HL-60 (cell line): ENCODE measurements around the gene RERE.

ENCODE experiments used
- DNase-seq, 2 experiments: peaks; one replicate each; pipeline ENCODE4 v3.0.0-alpha.2; 2010 to 2020; ENCODE audit warnings: low read depth in 1 of 2, low spot score in 1 of 2
- H3K27ac ChIP-seq: fragments of 250-450 bp; sonication (Bioruptor Pico); replicated peaks from 2 replicates; pipeline ENCODE4 v1.5.1; 2020; ENCODE audit warnings: mild to moderate bottlenecking, moderate library complexity
- H3K27me3 ChIP-seq: fragments of 250-450 bp; sonication (Bioruptor Pico); 2 replicates; pipeline ENCODE4 v1.5.1; 2021; ENCODE audit warnings: mild to moderate bottlenecking, moderate library complexity; ENCODE audit not compliant: insufficient read depth, poor library complexity, severe bottlenecking
- H3K4me3 ChIP-seq: replicated peaks from 2 replicates; pipeline ENCODE4 v1.5.1; 2011; ENCODE audit warnings: mild to moderate bottlenecking, control low read depth, low read length; ENCODE audit not compliant: insufficient read depth
- GABPA ChIP-seq: IDR thresholded peaks from 2 replicates; pipeline ENCODE4 v1.6.1; 2012; ENCODE audit warnings: low read depth
- POLR2AphosphoS5 ChIP-seq: IDR thresholded peaks from 2 replicates; pipeline ENCODE4 v1.6.1; 2012; ENCODE audit warnings: low read depth
- REST ChIP-seq: IDR thresholded peaks from 2 replicates; pipeline ENCODE4 v1.6.1; 2012; ENCODE audit warnings: low read depth; ENCODE audit not compliant: insufficient replicate concordance
- SPI1 ChIP-seq: IDR thresholded peaks from 2 replicates; pipeline ENCODE4 v1.6.1; 2012; ENCODE audit warnings: low read depth, mild to moderate bottlenecking, borderline replicate concordance
- TF ChIP-seq, protein P1 (sequence below): IDR thresholded peaks from one replicate; pipeline ENCODE4 v1.5.1; 2011; ENCODE audit warnings: low read length, control low read depth, inconsistent platforms; ENCODE audit not compliant: insufficient read depth

Gene RERE

DNA sequence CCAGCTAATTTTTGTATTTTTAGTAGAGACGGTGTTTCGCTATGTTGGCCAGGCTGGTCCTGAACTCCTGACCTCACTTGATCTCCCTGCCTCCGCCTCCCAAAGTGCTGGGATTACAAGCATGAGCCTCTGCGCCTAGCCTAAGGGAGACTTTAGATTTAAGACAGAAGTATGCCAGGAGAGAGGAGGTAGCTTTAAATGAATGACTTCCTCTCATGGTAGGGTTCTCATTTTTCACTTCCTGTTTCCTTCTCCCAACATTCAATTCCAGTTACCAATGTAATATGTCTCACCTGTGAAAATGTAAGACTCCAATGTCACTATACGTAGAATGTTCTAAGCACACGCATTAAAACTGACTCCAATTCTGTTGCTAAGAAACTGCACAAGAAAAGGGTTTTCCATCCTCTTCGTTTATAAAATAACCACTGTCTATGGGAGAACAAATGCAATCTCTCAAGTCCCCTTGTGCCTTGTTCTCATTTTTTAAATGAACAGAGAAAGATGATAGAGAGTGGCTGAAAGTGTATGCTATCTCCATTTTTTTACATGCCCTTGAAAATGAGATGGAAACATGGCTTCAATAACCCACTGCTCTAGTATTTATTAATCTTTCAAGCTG is 359.6 kb downstream of the RERE start:
- no peaks in the 10 kb centered on the region for H3K27me3 ChIP-seq
- no peak for TF ChIP-seq REST
- TF ChIP-seq SPI1 = peak; percentile 99
- TF ChIP-seq POLR2AphosphoS5 = no peak
- TF ChIP-seq, protein P1, sequence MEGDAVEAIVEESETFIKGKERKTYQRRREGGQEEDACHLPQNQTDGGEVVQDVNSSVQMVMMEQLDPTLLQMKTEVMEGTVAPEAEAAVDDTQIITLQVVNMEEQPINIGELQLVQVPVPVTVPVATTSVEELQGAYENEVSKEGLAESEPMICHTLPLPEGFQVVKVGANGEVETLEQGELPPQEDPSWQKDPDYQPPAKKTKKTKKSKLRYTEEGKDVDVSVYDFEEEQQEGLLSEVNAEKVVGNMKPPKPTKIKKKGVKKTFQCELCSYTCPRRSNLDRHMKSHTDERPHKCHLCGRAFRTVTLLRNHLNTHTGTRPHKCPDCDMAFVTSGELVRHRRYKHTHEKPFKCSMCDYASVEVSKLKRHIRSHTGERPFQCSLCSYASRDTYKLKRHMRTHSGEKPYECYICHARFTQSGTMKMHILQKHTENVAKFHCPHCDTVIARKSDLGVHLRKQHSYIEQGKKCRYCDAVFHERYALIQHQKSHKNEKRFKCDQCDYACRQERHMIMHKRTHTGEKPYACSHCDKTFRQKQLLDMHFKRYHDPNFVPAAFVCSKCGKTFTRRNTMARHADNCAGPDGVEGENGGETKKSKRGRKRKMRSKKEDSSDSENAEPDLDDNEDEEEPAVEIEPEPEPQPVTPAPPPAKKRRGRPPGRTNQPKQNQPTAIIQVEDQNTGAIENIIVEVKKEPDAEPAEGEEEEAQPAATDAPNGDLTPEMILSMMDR = no peak
- TF ChIP-seq GABPA = no peak
- H3K27ac ChIP-seq = no peak overlapping the region; the same call in 1 of the 2 replicates
- peak in 1 of 2 experiments; percentile 26 for DNase-seq
- H3K4me3 ChIP-seq = no peak overlapping the region

DNA sequence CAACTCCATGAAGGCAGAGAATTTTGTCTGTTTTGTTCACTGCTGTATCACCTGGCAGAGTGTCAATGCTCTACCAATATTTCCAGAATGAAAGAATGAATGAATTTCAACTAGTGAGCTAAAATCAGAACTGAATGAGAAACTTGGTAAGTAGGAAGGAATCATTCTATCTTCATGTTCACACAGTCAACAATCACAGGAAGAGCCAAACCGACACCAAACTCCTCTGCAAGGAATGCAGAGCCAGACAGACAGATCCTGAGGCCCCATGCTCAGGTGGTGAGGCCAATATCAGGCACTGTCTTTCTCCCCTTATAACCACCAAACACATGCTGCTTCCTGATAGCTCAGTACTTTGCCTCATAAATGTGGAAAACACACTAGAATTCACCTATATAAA is 360.4 kb downstream of the RERE start:
- TF ChIP-seq SPI1 (no peak), REST (no peak)
- no peak overlapping the region for H3K27ac ChIP-seq
- H3K27me3 ChIP-seq = no peaks in the 10 kb centered on the region
- H3K4me3 ChIP-seq = no peak overlapping the region
- no peak for DNase-seq

GRCh38 chr1:8456308-8456912 is 361.0 kb downstream of the RERE start:
- Histone ChIP-seq H3K27me3 (no peaks in the 10 kb centered on the region), H3K27ac (no peak overlapping the region), H3K4me3 (no peak overlapping the region)
- TF ChIP-seq, protein P1 = no peak
- no peak for TF ChIP-seq REST
- TF ChIP-seq SPI1 = no peak
- no peak for TF ChIP-seq POLR2AphosphoS5
- no peak for TF ChIP-seq GABPA
- DNase-seq = no peak
